ENCODE data around the gene SCT.

SCT gene

DNA sequence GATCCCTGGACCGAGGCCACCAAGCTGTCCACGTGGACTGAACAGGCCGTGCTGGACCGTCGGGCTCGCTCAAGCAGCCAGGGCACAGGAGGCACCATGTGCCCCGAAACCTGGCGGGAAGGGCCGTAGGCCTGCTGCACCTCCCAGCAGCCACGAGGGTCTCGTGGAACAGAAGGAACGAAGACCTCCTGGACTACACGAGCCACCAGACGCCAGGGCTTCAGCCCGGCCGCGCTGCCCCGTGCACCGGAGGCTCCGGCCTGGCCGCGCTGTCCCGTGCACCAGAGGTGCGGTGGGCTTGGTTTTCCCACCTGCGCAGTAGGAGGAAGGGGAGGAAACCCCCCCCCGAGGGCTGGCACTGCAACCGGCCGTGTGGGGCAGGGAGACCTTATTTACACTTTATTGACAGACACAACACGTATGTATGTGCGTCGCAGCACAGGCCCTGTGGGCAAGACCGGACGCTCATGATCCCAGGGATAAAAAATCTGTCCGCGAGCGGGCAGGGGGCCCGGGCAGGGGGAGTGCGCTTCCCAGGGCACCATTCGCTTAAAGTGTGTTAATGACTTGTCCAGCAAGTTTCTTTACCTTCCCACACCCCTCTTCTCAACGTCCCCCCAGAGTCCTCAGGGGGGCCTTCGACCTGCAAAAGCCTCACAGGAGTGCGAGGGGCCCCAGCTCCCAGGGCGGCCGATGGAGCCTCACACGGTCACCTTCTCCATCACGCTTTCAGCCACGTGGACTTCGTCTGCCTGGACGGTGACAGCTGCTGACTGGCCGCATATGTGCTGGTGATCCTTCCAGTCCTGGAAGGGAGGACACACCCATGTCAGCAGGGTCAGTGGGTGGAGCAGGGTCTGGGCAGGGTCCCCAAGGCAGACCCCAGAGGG lies 17.1 kb upstream of the SCT start:
- FAIRE-seq (no peak), DNase-seq (ENCODE audit: low spot score) (no peak)

DNA sequence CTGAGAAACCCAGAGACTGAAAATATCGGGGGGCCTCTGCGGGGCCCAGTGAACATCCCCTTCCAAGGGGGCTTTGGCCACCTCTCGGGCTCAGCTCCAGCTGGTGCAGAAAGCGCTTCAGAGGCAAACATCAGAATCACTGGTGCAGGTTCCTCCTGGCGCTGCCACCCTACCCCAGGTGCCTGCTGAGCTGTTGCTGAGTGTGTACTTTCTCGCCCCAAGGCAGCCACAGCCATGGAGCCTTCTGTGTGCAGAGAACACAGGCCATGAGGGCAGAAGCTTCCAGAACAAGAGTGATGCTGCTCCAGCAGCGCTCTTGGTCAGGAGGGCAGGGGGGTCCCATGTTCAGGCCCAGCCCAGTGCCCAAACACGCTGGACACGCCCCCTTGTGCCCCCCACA lies 16.4 kb upstream of the SCT start:
- FAIRE-seq (no peak), DNase-seq (ENCODE audit: low spot score) (no peak)

DNA sequence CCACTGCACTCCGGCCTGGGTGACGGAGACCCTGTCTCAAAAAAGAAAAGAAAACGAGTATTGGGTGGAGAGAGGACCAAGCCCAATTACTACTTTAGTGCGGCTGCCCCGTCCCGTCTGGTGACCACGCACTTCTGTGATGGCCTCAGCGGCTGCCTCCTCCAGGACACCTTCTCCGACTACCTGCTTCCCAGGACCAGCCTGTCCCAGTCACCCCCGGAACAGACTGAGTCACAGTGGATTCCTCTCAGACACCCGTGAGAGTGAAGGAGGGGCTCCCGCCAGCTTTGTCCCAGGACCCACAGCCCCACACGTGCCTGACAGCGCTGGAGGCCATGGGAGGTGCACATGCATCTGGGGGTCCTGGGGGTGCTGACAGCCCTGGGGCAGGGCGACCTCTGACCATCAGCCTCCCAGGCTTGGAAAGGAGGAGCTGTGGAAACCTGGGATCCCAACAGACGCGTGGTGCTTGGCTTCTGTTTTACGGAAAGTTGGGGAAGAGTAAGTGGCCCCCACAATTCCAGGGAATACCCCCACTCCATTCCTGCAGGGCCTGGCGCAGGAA lies 14.9 kb upstream of the SCT start:
- DNase-seq (ENCODE audit: low spot score) (no peak), FAIRE-seq (no peak)

DNA sequence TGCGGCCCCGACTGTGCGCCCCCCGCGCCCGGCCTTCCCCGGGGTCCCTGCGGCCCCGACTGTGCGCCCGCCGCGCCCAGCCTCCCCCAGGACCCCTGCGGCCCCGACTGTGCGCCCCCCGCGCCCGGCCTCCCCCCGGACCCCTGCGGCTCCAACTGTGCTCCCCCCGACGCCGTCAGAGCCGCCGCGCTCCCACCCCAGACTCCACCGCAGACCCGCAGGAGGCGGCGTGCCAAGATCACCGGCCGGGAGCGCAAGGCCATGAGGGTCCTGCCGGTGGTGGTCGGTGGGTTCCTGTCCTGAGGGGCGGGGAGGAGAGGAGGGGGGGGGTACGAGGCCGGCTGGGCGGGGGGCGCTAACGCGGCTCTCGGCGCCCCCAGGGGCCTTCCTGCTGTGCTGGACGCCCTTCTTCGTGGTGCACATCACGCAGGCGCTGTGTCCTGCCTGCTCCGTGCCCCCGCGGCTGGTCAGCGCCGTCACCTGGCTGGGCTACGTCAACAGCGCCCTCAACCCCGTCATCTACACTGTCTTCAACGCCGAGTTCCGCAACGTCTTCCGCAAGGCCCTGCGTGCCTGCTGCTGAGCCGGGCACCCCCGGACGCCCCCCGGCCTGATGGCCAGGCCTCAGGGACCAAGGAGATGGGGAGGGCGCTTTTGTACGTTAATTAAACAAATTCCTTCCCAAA lies 13.2 kb upstream of the SCT start:
- DNase-seq (ENCODE audit: low spot score) (no peak), FAIRE-seq (no peak)

DNA sequence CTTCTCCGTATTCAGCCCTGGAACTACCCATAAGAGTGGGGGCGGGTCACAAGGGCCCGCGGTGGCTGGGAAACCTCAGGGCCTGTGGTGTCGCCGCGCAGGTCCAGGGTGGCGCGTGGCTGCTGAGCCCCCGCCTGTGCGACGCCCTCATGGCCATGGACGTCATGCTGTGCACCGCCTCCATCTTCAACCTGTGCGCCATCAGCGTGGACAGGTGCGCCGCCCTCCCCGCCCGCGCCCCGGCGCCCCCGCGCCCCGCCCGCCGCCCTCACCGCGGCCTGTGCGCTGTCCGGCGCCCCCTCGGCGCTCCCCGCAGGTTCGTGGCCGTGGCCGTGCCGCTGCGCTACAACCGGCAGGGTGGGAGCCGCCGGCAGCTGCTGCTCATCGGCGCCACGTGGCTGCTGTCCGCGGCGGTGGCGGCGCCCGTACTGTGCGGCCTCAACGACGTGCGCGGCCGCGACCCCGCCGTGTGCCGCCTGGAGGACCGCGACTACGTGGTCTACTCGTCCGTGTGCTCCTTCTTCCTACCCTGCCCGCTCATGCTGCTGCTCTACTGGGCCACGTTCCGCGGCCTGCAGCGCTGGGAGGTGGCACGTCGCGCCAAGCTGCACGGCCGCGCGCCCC lies 12.5 kb upstream of the SCT start:
- no peak for FAIRE-seq
- no peak for DNase-seq (ENCODE audit: low spot score)

DNA sequence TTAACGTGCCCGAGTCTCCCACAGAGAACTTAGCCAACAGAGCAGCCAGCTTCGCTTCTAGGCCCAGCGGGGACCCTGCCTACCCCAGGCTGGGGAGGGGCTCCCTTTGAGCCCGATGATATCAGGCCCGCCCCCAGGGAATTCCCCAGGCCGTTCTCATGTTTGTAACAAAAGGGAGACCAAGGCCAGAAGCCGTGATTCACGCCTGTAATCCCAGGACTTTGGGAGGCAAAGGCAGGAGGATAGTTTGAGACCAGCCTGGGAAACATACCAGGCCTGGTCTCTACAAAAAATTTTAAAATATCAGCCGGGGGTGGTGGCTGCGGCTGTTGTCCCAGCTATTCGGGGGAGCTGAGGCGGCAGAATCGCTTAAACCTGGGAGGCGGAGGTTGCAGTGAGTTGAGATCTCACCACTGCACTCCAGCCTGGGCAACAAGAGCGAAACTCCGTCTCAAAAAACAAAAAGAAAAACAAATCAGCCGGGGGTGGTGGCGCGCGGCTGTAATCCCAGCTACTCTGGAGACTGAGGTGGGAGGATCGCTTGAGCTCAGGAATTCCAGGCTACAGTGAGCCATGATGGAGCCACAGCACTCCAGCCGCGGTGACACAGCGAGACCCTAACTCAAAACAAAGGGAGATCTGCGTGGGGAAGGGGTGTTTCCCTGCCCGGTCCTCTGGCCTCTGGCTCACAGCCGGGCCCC lies 11.8 kb upstream of the SCT start:
- no peak for FAIRE-seq
- no peak for DNase-seq (ENCODE audit: low spot score)

DNA sequence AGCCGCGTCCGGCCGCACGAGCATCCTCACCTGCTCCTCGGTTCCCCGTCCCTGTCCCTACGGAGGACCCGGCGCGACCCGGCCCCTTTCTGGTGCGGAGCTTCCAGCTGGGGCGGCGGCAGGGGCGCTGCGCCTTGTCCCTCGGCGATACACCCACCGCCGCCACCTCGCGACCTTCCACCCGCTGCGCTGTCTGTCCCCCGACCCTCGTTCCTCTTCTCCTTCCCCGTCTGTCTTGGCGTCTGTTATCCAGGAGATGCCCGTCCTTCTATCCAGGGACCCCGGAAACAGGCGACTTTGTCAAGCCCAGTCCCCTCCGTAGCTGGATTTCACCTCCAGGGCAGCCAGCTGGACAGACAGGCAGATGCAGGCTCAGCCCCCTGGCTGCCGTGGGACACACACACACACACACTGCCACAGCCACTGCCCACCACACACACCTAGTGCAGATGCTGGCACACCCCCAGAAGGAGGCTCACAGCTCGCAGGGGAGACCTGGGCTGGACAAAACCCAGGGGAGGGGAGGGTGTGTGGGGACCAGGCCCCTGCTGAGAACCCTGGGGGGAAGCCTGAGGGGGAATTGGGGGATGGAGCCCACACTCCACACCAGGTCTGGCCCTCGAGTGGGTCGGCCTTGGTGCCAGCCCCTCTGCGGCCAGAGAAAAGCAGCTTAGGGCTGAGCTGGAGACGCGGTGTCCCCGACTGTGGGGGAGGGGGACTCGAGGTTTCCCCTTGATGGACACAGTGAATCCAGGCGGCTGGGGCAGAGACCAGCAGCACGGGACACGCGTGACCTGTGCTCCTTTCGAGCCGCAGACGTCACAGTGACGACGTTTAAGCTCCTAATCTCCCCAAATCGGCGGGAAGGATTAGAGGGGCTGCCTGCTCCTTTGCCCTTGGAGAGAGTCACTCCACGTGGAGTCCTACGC lies 10.9 kb upstream of the SCT start:
- no peak for DNase-seq (ENCODE audit: low spot score)
- FAIRE-seq, result no peak

DNA sequence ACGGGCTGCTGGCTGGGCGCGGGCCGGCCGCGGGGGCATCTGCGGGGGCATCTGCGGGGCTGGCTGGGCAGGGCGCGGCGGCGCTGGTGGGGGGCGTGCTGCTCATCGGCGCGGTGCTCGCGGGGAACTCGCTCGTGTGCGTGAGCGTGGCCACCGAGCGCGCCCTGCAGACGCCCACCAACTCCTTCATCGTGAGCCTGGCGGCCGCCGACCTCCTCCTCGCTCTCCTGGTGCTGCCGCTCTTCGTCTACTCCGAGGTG lies 10.3 kb upstream of the SCT start:
- FAIRE-seq (no peak), DNase-seq (ENCODE audit: low spot score) (no peak)

DNA sequence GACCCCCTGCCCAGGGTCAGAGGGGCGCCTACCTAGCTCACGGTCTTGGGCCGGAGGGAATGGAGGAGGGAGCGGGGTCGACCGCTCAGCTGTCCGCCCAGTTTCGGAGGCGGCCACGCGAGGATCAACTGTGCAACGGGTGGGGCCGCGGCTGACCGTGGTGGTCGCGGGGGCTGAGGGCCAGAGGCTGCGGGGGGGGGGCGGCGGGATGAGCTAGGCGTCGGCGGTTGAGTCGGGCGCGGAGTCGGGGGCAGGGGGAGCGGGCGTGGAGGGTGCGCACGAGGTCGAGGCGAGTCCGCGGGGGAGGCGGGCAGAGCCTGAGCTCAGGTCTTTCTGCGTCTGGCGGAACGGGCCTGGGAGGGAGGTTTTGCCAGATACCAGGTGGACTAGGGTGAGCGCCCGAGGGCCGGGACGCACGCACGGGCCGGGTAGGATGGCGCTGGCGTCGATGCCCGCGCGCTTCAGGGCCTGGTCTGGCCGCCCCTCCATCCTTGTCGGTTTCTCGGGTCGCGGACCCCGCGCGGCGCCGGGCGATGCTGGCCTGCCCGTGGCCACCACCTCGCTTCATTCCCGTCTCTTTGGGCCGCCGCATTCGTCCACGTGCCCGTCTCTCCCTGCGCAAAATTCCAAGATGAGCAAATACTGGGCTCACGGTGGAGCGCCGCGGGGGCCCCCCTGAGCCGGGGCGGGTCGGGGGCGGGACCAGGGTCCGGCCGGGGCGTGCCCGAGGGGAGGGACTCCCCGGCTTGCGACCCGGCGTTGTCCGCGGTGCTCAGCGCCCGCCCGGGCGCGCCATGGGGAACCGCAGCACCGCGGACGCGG lies 9.7 kb upstream of the SCT start, which contains the start of gene DRD4:
Gene DRD4, plus strand, starts transcription at position 759 of the 822 bp plus-strand sequence. Its CDS starts 36 bp downstream, at position 795.
- no peak for DNase-seq (ENCODE audit: low spot score)
- FAIRE-seq, result no peak

DNA sequence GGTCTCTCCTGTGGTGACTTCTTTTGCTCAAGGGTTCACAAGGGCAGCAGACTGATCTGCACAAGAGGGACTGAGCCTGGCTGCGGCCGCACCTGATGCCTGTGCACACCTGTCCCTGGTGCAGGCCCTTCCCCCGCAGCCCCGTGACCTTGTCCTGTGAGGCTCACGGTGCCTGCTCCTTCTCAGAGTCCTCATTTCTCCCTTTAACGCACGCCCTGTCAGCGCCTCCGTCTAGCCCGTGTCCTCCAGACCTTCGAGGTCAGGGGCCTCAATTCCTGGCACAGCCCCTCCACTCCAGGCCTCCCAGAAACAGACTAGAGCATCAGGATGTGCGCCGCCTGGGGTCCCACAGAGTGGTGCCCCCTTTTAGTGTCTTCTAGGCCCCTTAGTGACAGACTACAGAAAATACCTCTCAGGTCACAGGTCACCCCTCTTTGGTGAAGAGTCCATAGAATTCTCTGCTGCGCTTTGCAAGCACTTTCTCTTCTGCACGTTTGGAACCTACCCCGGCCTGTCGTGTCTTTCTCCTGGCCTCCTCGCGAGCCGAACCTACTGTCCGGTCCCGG lies 9.0 kb upstream of the SCT start:
- DNase-seq (ENCODE audit: low spot score), result no peak
- no peak for FAIRE-seq

DNA sequence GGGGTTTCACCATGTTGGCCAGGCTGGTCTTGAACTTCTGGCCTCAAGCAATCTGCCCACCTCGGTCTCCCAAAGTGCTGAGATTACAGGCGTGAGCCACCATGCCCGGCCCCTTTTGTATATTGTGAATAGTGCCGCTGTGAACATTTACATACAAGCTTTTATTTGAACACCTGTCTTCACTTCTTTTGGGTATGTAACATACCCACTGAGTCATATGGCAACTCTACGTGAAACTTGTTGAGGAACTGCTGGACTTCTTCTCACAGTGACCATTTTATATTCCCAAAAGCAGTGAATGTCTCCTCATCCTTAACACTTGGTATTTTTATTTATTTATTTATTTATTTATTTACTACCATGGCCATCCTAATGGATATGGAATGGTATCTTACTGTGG lies 3.9 kb upstream of the SCT start:
- DNase-seq (ENCODE audit: low spot score) (no peak), FAIRE-seq (no peak)

DNA sequence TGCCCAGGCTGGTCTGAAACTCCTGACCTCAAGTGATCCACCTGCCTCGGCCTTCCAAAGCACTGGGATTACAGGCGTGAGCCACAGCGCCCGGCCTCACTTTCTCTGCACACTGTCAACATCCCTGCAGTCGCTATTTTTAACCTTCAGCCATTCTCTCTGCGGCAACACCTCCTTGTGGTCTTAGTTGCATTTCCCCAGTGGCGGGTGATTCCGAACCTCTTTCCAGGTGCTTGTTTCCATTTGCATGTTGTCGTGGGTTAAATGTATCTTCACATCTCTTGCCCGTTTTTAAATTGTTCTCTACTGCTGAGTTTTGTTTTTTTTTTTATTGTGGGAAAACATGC lies 2.2 kb upstream of the SCT start:
- DNase-seq (ENCODE audit: low spot score) (no peak), FAIRE-seq (no peak)

DNA sequence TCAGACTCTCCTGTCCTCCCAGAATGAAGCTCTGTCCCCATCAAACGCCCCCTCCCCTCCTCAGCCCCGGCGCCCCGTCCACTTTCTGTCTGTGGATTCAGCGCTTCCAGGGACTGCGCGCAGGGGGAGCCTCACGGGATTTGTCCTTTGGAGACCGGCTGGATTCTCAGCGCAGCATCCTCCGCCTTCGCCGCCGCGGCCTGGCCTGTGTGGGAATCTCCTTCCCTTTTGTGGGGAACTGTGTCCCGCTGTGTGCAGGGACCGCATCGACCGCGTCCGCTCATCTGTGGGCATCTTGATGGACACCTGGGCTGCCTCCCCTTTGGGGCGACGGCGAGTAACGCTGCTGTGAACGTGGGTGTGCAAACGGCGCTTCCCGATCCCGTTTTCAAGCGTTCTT lies 1.1 kb upstream of the SCT start:
- DNase-seq (ENCODE audit: low spot score) (no peak), FAIRE-seq (no peak)

DNA sequence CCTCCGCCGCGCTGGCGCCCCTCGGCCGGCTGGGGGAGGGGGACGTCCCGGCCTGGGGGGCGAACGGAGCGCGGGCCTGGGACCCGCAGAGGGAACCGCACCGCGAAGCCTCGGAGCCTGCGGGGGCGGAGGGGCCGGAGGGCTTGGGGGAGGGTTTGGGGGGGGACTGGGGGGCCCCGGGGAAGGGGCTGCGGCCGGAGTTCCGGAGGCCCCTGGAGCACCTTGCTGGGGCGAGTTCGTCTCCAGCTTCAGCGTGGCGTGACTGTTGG lies 261 bp upstream of the SCT start:
- DNase-seq (ENCODE audit: low spot score) (no peak), FAIRE-seq (no peak)

DNA sequence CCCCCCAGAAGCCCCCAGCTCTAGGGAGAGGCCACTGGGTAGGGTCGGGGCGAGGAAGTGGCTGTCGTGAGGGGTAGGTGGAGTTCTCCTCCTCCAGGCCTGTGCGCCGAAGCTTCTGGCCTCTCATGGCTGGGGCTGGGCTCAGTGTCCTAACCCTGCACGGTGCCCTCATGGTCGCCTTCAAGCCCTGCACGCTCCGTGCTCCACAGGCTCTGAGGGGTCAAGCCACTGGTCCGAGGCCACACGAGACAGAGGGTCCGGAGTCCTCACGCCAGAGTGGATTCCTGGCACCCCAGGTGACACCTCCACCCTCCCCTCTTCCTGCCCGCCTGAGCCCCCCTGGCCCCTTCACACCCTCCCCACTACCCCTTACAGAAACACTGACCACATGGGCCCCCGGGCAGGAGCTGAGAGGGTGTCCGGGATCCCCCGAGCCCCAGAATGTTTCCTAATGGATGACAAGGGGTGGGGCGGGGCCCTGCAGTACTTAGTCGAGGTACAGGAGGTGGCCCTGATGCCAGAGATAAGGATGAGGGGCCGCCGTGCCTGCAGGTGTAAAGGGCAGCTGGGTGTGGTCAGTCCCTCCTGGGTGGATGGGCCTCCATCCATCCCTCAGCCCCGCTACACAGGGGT lies 1.2 kb downstream of the SCT start:
- DNase-seq (ENCODE audit: low spot score) (no peak), FAIRE-seq (no peak)

DNA sequence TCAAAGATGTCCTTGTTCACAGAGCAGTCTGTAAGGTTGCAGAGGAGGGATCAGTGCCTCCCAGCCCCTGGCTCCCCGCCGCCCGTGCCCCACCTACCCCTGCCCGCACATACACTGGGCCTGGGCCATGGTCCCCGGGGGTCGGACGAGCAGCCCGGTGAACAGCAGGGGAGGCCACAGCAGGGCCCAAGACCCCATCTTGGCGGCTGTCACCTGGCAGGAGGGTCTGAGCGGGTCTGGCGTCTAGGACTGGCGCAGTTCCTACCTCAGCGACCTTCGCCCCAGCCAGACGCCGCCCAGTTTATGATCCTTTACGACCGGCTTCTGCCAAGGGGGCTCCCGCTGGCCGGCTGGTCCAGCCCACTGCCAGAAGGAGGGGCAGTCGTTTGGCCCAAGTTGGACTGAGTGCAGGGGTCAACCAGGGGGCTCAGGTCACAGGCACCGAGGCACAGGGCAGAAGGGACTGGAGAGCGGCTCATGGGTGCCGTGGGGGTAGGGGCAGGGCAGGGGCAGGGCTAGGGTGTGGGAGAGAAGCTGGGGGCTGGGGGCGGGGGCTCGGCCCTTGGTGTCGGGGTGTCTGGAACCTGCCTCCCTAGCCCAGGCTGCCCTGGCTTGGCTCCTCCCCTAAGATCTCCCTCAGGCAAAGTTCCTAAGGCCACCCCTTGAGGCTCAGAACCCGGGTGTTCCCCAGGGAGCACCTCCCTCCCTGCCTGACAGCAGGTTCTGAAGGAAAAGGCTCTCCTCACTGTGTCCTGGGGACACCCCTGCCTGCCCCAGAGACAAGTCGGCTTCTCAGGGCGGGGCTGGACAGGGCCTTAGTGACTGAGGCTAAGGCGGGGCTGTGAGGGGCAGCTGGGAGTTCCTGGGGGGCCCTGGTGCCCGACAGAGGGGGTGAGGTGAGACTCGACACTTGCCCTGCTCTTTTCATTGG lies 2.0 kb downstream of the SCT start, which contains the start of gene CDHR5:
Gene CDHR5, minus strand, starts transcription at position 251 of the 931 bp plus-strand sequence. Its CDS starts 53 bp downstream, at position 198.
- no peak for FAIRE-seq
- DNase-seq (ENCODE audit: low spot score), result no peak

DNA sequence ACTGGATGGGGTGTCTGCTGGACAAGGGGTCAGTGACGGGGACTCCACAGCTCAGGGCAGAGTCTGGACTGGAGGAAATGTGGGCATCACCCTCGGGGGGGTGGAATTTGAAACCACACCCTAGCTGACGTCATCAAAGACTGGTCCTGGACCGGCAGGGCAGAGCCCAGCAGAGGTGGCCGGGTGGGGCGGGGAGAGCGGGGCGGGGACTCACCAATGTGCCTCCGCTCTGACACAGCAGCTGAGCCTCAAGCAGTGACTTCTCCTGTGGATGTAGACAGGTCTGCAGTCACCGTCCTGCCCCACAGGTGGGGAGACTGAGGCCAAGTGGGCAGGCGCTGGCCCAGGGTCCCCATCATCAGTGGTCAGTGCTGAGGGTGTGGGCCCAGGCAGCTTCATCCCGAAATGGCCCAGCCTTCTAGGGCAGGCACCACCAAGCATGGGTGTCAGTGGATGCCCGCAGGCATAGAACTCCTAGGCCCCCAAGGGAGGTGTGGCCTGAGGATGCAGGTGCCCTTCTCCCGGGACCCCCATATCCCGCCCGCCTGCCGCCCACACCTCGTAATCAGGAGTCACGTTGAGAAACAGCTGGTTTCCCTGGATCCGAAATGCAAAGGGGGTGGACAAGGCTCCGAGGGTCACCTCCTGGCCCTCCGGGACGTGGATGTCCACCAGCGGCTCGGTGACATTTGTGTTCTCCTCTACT lies 2.8 kb downstream of the SCT start:
- FAIRE-seq, result no peak

More for the DNA sequence above, 2.8 kb downstream of the SCT start:
- no peak for DNase-seq (ENCODE audit: low spot score)

All from RCC 7860 (cell line).